Measurements from ENCODE around the gene SOCS2. TPM values are rescaled to one million over a fixed set of nuclear protein-coding genes. Genes with fewer than 3 reads are reported as not detected.

The SOCS2 gene
- polyA plus RNA-seq, 3 donors: 6.8 to 48.3 (median 47.7) TPM

DNA sequence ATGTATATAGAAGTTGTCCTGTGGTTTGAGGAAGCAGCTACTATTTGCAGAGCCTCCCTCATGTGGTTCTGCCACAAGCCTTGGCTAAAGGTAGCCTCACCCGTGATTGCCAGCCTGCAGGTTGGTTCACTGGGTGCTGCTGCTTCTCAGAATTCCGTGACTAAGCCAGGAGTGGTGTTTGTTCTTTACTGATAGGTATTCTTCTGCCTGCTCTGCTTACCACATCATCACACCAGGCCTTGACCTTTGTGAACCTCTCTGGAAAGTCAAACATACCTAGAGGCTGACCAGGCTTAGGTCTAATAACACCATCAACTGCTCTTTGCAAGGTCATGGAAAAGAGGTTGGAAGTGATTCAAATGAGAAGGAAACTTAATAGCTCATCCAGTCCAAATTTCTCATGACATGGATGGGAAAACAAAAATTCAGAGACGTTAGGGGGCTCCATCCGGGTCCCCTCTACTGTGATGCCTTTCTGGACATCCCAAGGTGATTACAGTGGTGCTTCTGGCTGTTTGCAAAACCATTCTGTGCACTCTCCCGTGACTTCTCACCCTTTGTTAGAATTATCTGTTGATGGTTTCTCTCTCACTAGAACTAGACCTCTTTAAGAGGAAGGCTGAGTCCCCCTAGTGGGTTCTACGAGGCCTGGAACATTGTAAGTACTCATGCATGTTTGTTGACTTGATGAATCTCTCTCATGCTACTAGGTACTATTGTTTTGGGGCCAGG lies 8.5 kb upstream of the SOCS2 start:
- 60 to 69% (median 68%) methylated on average over 6 of the region's 6 CpGs for WGBS, 3 donors
- H3K27ac ChIP-seq (ENCODE audit: low read depth, low read length): no peak overlapping the region

DNA sequence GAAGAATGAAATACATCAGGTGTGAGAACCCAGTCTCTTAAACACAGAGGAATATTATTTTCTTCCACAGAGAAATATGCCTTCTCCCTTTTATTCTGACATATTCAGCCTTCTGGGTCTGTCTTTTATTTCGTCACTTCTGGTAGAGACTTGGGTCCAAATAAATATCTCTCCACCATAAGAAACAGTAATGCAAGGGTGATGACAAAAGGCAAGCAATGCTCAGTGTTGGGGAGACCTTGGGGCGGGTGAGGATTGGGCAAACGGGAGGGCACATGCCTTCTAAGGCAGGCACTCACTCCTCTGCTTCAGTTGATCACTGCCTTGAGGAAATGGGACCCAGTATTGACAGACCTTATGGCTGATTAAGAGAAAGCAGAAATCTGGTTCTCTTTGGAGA lies 6.7 kb upstream of the SOCS2 start:
- H3K27ac ChIP-seq (ENCODE audit: low read depth, low read length): no peak overlapping the region
- WGBS, 3 donors: 93 to 97% (median 95%) methylated on average over 3 of the region's 3 CpGs

DNA sequence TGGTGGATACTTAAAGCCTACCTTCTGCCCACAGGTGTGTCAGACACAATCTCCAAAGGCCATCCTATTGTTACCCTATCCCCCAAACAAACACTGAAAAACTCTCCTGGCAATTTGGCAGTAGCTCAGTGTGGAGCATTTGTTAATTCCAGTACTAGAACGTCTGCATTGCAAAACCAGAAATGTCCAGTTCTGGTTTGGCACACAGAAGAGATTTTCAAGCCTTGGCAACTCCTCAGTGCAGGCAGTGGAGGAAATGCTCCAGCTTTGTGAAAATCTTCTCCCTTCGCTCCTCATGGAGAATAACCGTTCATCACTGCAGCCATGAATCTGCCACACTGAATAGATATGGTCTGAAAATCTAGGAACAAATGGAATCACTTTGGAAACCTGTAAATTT lies 5.3 kb upstream of the SOCS2 start:
- H3K27ac ChIP-seq (ENCODE audit: low read depth, low read length): no peak overlapping the region
- WGBS, 3 donors: 51 to 78% (median 58%) methylated on average over 3 of the region's 3 CpGs

DNA sequence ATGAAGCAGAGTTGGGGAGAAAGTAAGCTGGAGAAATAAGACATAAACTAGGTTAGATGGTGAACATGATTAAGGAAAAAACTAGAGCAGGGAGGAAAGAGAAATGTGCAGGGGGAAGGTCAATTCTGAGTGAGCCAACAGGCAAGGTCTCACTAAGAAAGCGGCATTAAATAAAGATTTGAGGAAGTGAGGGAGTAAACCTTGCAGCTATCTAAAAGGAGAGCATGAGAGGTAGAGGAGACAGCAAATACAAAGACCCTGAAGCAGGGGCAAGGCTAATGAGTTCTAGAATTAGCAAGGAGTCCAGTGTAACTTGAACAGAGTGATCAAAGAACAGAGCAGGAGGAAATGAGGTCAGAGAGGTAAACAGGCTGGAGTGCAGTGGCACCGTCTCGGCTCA lies 4.4 kb upstream of the SOCS2 start:
- 81 to 86% (median 85%) methylated on average over 3 of the region's 3 CpGs for whole genome bisulfite sequencing, 3 donors
- no peak overlapping the region for H3K27ac ChIP-seq (ENCODE audit: low read depth, low read length)

DNA sequence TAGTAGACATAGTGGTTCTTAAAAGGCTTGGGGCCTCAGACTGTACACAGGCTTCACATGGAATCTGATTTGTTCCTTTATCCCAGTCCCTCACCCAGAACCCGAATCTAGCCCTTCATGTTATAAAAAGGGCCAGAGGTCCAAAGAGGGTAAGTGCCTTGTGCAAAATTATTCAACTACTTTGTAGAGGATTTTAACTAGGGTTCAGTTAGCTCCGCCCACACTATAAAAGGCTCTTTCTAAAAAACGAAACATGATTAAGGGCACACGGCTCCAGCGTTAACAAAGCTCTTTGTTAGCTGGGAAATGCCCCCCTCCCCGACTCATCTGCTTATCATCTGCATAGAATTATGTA lies 3.2 kb upstream of the SOCS2 start:
- H3K27ac ChIP-seq (ENCODE audit: low read depth, low read length): no peak overlapping the region
- WGBS, 3 donors: 12 to 13% (median 13%) methylated on average over 6 of the region's 6 CpGs

DNA sequence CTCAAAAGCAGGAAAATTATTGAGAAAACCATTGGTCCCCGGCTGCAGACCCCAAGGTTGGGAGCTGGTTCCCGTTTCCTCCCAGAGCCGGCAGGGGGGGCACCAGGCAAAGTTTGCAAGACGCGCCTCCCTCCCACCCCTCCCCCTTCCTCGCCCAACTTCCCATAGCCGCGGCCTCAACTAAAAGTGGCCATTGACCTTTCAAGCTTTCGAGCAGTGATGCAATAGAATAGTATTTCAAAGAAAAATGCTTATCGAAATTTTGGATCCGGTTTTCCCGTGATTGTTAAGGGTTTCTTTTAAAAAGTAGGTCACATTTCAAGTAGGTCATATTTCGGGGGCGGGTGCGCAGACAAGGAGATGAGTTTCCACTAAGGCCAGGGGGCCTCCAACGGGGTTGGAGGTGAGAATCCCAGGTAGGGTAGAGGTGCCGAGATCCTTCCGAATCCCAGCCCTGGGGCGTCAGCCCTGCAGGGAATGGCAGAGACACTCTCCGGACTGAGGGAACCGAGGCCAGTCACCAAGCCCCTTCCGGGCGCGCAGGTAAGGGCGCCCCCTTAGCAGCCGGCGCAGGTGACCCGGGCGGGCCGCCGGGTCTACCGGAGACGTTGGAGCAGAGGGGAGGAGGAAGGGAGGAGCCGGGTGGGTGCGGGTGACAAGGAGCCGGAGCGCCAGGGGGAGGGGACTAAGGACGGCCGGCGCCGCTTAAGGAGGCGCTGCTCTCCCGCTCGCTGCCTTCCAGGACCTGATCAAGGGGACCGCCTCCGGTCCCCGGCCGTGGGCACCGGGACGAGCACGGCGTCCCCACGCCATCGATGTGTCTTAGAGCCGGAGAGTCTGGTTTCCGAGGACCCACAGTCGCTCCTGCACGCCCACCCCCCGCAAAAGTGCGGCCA lies 2.6 kb upstream of the SOCS2 start:
- H3K27ac ChIP-seq (ENCODE audit: low read depth, low read length): peak overlapping the region; percentile 78
- 0 to 1% (median 0%) methylated on average over 56 to 60 of the region's 60 CpGs for WGBS, 3 donors

DNA sequence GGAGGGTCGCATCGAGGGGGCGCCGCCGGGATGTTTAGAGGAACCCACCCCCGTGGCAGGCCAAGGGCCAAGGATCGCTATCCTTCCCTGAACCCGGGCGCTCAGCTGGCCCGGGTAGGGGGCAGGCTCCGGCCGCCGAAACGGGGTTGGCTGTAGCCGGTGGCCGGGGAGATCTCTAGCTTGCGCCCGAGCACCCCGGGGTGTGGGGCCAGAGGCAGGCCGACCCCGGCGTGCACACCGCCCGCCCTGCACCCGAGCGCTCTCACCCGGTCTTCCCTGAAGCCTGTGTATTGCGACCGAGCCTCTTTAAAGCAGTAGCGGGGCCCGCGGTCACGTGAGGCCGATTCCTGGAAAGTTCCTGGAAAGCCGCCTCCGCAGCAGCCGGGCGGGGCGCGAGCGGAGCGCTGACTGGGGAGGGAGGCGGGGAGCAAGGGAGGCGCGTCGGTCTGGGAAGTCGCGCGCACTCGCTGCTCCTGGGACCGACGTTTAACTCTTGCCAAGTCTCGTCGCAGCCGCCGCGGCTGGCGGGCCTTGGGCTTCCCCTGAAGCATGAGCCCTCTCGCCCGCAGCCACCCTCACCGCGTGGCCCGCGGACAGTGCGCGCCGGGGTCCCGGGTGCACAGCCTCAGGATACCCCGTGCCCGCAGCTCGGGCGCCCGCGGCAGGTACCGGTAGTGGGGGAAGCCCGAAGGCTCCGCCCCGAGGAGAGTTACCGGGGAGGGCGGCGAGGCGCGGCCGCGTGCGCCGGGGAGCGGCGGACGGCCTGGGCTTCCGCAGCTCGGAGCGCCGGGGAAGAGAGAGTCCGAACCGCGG lies 1.7 kb upstream of the SOCS2 start:
- peak overlapping the region; percentile 78 for H3K27ac ChIP-seq (ENCODE audit: low read depth, low read length)
- 0% methylated on average over 86 to 97 of the region's 97 CpGs for WGBS, 3 donors

DNA sequence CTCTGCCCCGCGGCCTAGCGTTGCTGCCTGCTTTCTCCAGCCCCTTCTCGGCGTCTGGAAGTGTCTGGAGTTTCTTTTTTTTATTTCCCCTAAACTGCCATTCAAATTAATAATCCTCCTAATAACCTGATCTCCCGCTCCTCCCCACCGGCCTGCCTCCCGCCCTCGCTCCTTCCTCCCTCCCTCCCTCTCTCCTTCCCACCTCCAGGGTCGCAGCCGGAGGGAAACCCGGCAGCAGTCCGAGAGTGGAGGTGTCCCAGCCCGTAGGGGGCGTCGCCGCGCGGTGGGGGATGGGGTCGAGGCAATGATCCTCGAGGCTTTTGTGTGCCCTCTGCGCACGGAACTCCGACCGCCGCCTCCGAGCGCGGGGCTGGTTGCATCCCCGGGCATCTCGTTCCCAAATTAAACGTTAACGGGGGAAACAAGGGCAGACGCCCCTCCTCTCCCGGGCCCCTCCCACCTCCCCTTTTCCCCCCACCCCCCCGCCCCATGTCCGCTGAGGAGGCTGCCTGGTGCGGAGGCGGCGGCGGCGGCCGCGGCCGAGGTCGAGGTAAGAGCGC lies 1.0 kb upstream of the SOCS2 start:
- WGBS, 3 donors: 0 to 1% (median 1%) methylated on average over 36 to 47 of the region's 47 CpGs
- peak overlapping the region; percentile 6 for H3K27ac ChIP-seq (ENCODE audit: low read depth, low read length)

DNA sequence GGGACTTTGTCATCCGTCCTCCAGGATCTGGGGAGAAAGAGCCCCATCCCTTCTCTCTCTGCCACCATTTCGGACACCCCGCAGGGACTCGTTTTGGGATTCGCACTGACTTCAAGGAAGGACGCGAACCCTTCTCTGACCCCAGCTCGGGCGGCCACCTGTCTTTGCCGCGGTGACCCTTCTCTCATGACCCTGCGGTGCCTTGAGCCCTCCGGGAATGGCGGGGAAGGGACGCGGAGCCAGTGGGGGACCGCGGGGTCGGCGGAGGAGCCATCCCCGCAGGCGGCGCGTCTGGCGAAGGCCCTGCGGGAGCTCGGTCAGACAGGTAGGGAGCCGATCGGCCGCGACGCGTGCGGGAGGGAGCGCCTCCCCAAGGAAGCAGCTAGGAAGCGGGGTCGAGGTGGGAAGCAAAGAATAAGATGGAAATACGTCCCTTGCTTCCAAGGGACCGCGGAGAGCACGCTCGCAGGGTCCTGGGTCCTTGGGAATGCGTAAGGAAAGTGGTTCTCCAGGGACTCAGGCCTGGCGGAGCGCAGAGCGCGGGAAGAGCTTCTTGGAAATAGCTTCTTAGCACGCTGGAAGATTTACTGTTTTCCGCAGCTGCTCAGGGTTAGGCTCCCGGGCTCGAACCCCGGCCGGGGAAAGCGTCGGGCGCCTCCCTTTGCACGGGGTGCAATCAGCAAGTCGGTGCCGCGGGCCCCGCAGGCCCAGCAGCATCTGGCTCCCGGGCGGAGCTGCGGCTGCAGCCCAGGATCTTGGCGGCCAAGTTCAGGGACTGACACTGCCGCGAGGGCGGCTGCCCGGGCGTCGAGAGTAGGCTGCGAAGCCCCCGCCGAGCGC lies 457 bp downstream of the SOCS2 start:
- WGBS, 3 donors: 2 to 19% (median 3%) methylated on average over 71 to 75 of the region's 75 CpGs
- peak overlapping the region; percentile 10 for H3K27ac ChIP-seq (ENCODE audit: low read depth, low read length)

DNA sequence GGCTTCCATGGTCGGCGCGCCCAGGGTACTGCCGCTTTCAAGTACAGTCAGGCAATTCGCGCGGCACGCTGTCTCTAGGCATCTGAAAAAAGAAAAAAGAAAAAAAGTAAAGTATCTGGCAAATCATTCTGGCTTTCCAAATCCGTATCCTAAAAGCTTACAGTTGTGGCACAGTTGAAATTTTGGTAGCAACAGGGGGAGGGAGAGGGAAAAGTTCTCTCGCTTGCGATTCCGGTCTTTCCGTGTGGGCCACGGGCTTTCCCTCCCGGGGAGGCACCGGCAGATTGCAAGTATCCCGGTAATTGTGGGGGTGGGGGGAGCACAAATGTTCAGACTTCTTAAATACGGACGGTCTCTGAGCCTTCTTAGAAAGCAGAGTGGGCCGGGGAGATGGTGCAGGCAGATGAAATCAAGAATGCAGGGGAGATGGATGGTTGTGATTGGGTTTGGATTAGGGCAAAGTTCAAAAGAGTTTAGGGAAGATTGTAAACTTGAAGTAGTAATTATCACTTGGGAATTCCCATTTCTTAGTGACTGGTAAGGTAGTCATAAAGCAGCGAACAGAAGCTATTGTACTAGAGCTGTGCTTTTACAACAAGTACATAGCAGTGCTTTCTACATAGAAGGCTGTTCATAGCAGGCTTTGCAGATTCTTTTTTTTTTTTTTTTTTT lies 1.2 kb downstream of the SOCS2 start:
- WGBS, 3 donors: 6 to 58% (median 9%) methylated on average over 21 of the region's 21 CpGs
- H3K27ac ChIP-seq (ENCODE audit: low read depth, low read length): no peak overlapping the region

DNA sequence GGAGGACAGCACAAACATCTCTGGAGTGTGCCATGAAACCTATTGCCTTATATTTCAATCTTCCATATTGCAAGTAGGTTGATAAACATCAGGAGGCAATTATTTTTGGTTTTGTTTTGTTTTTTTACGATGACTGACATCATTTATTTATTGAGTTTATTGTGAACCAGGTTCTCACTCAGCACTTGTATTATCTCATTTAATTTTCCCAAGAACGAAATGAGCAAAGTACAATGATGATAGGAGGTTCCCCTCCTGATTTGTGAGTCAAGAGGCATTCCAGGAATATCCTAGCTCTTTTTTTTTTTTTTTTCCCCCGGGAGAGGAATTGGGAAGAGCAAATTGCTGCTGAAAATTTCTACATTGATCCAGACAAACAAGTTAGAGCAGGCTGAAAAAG lies 4.7 kb downstream of the SOCS2 start:
- H3K27ac ChIP-seq (ENCODE audit: low read depth, low read length): no peak overlapping the region

DNA sequence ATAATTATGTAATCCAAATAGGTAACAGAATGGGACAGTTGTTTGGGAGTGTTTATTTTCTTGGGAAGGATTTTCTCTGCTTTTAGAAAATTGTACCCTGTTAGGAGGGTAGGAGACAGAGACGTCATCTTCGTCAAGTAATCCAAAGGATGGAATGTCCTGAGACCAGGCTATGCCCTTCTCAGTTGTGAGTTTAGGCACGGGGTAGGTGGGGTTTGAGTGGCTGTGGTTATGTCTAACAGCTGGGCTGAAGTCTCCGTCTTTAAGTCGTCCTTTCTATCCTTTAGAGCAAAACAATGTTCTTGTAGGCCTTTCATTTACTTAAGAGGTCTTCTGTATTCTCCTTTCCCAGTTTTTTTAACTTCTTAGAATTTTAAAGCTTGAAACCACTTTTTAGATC lies 5.7 kb downstream of the SOCS2 start:
- H3K27ac ChIP-seq (ENCODE audit: low read depth, low read length): no peak overlapping the region
- 67 to 87% (median 68%) methylated on average over 5 of the region's 5 CpGs for WGBS, 3 donors

More for the DNA sequence above, 4.7 kb downstream of the SOCS2 start:
- 48 to 65% (median 54%) methylated on average over 3 of the region's 3 CpGs for WGBS, 3 donors

DNA sequence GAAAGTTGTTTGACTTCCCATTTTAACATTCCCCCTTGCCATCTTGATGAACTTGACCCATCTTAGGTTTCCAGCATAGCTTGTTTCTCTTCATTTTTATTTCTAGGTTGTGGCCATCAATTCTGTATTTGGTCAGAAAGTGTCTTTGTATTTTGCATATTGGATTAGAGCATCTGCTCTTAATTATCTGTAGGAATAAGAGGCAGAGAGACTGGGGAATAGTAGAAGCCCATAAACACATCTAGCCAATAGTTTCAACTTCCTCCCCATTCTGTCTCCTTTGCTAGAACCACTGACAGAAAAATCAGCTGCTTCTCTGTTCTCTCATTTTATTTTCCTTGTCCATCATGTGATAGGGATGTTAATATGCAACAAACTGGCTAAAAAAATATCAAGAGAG lies 8.2 kb downstream of the SOCS2 start:
- no peak overlapping the region for H3K27ac ChIP-seq (ENCODE audit: low read depth, low read length)

DNA sequence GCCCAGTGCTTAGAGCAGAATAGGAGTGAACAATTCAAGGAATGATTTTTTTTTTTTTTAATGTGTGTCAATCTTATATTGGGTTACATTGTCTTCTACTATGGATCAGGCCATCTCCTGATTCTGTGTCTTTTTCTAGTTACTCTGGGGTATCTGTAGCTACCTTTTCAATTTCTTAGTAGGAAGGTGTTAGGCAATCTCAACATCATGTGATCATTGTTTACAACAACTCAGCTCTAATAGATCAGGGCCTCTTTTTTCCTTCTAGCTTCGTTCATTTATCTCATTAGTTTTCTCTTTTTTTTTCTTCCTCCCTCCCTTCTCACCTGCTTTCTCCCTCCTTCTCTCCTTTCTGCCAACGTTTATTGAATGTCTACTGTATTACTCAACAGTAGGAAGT lies 8.9 kb downstream of the SOCS2 start:
- no peak overlapping the region for H3K27ac ChIP-seq (ENCODE audit: low read depth, low read length)
- WGBS, 3 donors: 45 to 56% (median 47%) methylated on average over 2 of the region's 2 CpGs

DNA sequence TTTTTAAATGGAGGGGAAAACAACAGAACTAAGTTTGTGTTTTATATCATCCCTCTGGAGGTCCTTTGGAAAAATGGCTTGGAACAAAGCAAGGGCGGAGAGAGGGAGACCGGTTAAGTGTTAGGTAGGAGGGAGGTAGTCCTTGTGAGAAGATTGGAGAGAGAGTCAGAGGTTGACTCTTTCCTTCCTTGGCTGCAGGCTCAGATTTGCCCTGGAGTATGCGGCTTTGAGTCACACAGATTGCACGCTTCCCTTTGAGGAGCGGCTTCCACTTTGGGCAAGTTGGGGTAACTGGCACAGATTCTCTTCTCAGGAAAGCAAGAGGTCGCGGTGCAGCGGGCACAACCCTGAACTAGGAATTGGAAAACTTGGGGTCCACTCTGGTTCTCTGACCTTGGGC lies 9.9 kb downstream of the SOCS2 start:
- no peak overlapping the region for H3K27ac ChIP-seq (ENCODE audit: low read depth, low read length)
- 87 to 94% (median 90%) methylated on average over 8 of the region's 8 CpGs for WGBS, 3 donors

DNA sequence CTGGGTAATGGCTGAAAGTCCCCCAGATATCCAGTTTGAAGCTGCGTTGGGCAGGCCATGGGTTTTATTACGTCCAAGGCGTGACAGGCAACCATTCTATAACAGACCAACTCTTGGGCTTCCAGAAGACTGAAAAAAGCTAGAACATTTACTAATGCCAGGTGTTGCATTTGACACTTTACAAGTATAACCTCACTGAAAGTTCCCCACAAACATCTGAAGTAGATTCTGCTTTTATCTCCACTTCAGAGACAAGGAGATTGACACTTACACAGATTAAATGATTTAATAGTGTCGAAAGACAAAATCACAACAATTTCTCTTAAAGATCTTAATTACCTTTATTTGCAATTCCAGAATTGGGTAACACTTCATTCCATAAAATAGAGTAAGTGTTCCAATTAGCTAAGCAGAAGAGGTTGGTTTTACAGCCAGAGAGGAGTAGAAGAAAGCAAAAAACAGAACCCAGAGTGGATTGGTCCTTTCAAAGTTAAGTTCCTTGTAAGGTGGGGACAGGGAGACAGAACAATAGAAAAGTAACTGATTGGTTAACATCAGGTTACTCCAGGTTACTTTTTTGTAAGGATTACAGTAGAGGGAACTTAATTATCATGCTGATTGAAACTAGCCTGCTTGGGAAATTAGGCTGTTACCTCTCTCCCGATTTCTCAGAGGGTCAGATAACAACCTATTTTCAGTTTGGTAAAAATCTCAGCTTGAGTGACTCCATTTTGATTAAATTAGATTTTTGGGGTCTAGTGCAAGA lies 11.3 kb downstream of the SOCS2 start:
- 89 to 95% (median 92%) methylated on average over 5 of the region's 5 CpGs for WGBS, 3 donors
- H3K27ac ChIP-seq (ENCODE audit: low read depth, low read length): no peak overlapping the region

DNA sequence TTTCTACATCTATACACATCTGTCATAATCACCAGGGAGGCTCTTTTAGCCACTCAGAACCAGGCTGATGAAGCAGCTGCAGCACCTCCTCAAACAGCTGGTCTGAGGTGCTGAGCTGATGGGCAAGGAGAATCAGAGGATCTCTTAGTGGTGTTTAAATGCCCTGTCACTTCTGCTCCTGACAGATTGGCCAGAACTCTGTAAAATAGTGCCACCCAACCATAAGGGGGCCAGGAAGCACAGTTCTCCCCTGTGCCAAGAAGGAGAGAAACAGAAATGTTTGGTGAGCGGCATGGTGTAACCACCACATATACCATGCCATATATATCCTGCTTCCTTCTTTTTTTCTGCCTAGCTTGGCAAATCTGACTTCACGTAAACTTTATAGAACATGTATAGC lies 12.8 kb downstream of the SOCS2 start:
- 69 to 94% (median 79%) methylated on average over 2 of the region's 2 CpGs for WGBS, 3 donors
- H3K27ac ChIP-seq (ENCODE audit: low read depth, low read length): no peak overlapping the region
